LNCAP (cell line): ENCODE results near the gene ERICH6.

Experiments used
- CTCF ChIP-seq: fragments of 450-650 bp; IDR thresholded peaks from 2 replicates; pipeline ENCODE4 v1.5.1; 2017; ENCODE audit warnings: mild to moderate bottlenecking

The ERICH6 gene

GRCh38 chr3:150703756-150704344 is at the start of gene ERICH6:
Gene ERICH6 (minus strand): TSS chr3:150703920. CDS start chr3:150703898, 22 bp downstream.
- TF ChIP-seq CTCF = no peak

- TF ChIP-seq CTCF = no peak
These were observed 48.1 kb upstream of the ERICH6 start for GRCh38 chr3:150751781-150752263.

- no peak for TF ChIP-seq CTCF
These were observed 45.5 kb upstream of the ERICH6 start for GRCh38 chr3:150749255-150749654.

GRCh38 chr3:150748684-150749047 is 44.9 kb upstream of the ERICH6 start:
- no peak for TF ChIP-seq CTCF

GRCh38 chr3:150747886-150748683 is 44.4 kb upstream of the ERICH6 start:
- no peak for TF ChIP-seq CTCF

GRCh38 chr3:150746791-150747590 is 43.3 kb upstream of the ERICH6 start:
- no peak for TF ChIP-seq CTCF

GRCh38 chr3:150745832-150746231 is 42.1 kb upstream of the ERICH6 start:
- TF ChIP-seq CTCF = no peak
